Stromal cell of bone marrow (primary cell): Measurements from ENCODE around the gene CDCA3.

ENCODE experiments used
- DNase-seq: peaks from one replicate; pipeline ENCODE4 v3.0.0-alpha.2; 2012; ENCODE audit warnings: low read depth

Gene CDCA3

DNA sequence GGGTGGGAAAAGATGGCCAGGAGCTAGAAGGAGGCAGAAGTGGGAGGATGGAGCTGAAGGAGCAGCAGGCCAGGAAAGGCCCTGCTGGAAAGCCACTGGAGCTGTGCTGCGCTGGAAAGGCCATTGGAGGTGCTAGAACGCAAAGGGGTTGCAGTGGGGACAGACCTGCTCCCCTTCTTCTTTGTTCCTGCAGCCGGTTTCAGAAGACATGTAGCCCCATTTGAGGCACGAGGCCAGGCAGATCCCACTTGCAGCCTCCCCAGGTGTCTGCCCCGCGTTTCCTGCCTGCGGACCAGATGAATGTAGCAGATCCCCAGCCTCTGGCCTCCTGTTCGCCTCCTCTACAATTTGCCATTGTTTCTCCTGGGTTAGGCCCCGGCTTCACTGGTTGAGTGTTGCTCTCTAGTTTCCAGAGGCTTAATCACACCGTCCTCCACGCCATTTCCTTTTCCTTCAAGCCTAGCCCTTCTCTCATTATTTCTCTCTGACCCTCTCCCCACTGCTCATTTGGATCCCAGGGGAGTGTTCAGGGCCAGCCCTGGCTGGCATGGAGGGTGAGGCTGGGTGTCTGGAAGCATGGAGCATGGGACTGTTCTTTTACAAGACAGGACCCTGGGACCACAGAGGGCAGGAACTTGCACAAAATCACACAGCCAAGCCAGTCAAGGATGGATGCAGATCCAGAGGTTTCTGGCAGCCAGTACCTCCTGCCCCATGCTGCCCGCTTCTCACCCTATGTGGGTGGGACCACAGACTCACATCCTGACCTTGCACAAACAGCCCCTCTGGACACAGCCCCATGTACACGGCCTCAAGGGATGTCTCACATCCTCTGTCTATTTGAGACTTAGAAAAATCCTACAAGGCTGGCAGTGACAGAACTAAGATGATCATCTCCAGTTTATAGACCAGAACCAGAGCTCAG is 31.7 kb downstream of the CDCA3 start:
- no peak for DNase-seq

- DNase-seq: no peak
Observed at GRCh38 chr12:6818645-6819044, 32.4 kb downstream of the CDCA3 start.

- DNase-seq: no peak
Observed at GRCh38 chr12:6818222-6818621, 32.9 kb downstream of the CDCA3 start.

- no peak for DNase-seq
Observed at GRCh38 chr12:6817662-6818157, 33.4 kb downstream of the CDCA3 start.

GRCh38 chr12:6817098-6817497 is 34.0 kb downstream of the CDCA3 start:
- DNase-seq: no peak

GRCh38 chr12:6816598-6816997 is 34.5 kb downstream of the CDCA3 start:
- no peak for DNase-seq

GRCh38 chr12:6813363-6813762 is 37.7 kb downstream of the CDCA3 start:
- DNase-seq: no peak

- DNase-seq: no peak
Observed at GRCh38 chr12:6810758-6811157, 40.3 kb downstream of the CDCA3 start.

- DNase-seq: no peak
Observed at GRCh38 chr12:6809056-6809455, 42.0 kb downstream of the CDCA3 start.

DNA sequence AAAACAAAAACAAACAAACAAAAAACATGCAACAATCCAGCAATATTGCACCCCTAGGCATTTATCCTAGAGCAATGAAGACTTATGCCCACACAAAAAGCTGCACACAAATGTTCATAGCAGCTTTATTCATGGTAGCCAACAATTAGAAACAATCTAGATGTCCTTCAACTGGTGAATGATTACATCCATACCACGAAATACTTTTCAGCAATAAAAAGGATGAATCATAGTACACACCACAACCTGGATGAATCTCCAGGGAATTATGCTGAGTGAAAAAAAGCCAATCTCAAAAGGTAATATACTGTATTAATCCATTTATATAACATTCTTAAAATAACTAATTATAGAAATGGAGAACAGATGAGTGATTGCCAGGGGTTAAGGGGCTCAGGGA is 43.9 kb downstream of the CDCA3 start:
- no peak for DNase-seq

- DNase-seq: no peak
Observed at GRCh38 chr12:6799147-6799546, 51.9 kb downstream of the CDCA3 start.
